ENCODE data around the gene DAND5. TPM values are rescaled to one million over a fixed set of nuclear protein-coding genes. Genes with fewer than 3 reads are reported as not detected.

Gene DAND5
- total and polyA plus RNA-seq, 10 of the 15 experiments (the other 5 are each of a cell fraction or from before 2014, with no cell fraction given) = 0.06 to 0.15 (median 0.12) TPM; not detected in 5

DNA sequence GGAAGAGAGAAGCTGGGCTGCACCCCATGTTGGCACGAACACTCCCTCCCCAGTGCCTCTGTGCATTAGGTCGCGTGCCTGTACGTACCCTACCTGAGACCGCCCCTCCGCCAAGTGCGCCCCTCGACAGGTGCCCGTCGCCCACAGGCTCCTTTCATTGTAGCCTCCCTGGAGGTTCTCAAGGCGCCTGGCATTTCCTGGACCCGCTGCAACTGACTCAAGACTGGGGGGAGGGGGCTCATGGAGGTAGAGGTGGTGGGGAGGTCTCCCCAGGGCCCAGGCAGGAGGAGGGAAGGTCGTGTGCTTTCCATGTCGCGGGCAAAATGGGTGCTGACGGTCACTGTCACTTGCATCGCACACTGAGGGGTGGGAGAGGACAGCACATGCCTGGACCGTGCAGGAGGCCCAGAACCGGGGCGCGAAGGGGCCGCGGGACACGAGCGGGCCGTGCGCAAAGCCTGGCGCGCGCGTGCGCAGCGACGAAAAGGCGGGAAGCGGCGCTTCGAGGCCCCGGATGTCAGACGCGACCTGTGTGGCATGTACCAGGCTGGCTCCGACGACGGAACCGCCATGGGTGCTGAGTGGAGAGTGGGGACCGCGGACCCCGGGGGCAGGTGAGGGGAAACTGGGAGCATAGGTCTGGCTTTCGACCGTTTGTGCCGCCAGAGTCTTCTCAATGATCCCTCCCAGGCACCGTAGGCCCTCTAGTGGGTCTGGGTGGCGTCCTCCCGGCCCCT lies 42.4 kb downstream of the DAND5 start:
- BruUV-seq (replicated peaks) = no TSS peak

More for the DNA sequence above, 42.4 kb downstream of the DAND5 start:
- ChIA-PET RAD21 (ENCODE audit: unreplicated experiment) (no interaction called here), POLR2A (no interaction called here), CTCF (no interaction called here), SMC1A (ENCODE audit: uncharacterized antibody, unreplicated experiment) (no interaction called here)
- Histone ChIP-seq H3K4me1 (ENCODE audit: control insufficient read depth, insufficient read depth, low read length) (peaks cover 6% of the 10 kb centered on the region; the same call in 1 of the 2 replicates), H3K27me3 (replicated peaks in 1 of 2; ENCODE audit: control insufficient read depth in 2 of 2, insufficient read depth in 2 of 2, low read length in 1 of 2) (peaks cover 15 to 30% of the 10 kb centered on the region in 2 experiments), H3K4me2 (ENCODE audit: control insufficient read depth, insufficient read depth) (no peak overlapping the region), H3K4me3 (no peak overlapping the region), H4K20me1 (ENCODE audit: control insufficient read depth, insufficient read depth) (no peaks in the 10 kb centered on the region), H3K79me2 (ENCODE audit: control insufficient read depth, insufficient read depth, low read length) (no peaks in the 10 kb centered on the region), H3K9ac (ENCODE audit: control insufficient read depth, insufficient read depth, low read length) (no peak overlapping the region), H2AFZ (ENCODE audit: control insufficient read depth, low read depth, low read length) (no peak overlapping the region), H3K27ac (ENCODE audit: control insufficient read depth, insufficient read depth) (no peak overlapping the region), H3K9me3 (replicated peaks; ENCODE audit: control insufficient read depth, insufficient read depth, low read length) (no peaks in the 10 kb centered on the region), H3K36me3 (ENCODE audit: control insufficient read depth in 2 of 2, insufficient read depth in 2 of 2, low read length in 1 of 2) (no peaks in the 10 kb centered on the region)
- TF ChIP-seq WRNIP1 (IDR thresholded peaks at IDR 0.05; ENCODE audit: borderline replicate concordance, low read depth, low read length) (no peak), STAT3 (IDR thresholded peaks at IDR 0.05; ENCODE audit: low read depth, low read length) (no peak), EZH2 (IDR thresholded peaks at IDR 0.05; ENCODE audit: borderline replicate concordance, control insufficient read depth, low read depth, low read length) (no peak), NFYB (IDR thresholded peaks at IDR 0.05; ENCODE audit: insufficient read depth, low read depth, low read length) (no peak), NBN (IDR thresholded peaks at IDR 0.05) (no peak), CHD4 (IDR thresholded peaks at IDR 0.05) (no peak), RELA (IDR thresholded peaks at IDR 0.05; ENCODE audit: borderline replicate concordance, partially characterized antibody) (no peak), TCF12 (IDR thresholded peaks at IDR 0.05; ENCODE audit: low read depth, low read length) (no peak)
- TF ChIP-seq, protein P1, sequence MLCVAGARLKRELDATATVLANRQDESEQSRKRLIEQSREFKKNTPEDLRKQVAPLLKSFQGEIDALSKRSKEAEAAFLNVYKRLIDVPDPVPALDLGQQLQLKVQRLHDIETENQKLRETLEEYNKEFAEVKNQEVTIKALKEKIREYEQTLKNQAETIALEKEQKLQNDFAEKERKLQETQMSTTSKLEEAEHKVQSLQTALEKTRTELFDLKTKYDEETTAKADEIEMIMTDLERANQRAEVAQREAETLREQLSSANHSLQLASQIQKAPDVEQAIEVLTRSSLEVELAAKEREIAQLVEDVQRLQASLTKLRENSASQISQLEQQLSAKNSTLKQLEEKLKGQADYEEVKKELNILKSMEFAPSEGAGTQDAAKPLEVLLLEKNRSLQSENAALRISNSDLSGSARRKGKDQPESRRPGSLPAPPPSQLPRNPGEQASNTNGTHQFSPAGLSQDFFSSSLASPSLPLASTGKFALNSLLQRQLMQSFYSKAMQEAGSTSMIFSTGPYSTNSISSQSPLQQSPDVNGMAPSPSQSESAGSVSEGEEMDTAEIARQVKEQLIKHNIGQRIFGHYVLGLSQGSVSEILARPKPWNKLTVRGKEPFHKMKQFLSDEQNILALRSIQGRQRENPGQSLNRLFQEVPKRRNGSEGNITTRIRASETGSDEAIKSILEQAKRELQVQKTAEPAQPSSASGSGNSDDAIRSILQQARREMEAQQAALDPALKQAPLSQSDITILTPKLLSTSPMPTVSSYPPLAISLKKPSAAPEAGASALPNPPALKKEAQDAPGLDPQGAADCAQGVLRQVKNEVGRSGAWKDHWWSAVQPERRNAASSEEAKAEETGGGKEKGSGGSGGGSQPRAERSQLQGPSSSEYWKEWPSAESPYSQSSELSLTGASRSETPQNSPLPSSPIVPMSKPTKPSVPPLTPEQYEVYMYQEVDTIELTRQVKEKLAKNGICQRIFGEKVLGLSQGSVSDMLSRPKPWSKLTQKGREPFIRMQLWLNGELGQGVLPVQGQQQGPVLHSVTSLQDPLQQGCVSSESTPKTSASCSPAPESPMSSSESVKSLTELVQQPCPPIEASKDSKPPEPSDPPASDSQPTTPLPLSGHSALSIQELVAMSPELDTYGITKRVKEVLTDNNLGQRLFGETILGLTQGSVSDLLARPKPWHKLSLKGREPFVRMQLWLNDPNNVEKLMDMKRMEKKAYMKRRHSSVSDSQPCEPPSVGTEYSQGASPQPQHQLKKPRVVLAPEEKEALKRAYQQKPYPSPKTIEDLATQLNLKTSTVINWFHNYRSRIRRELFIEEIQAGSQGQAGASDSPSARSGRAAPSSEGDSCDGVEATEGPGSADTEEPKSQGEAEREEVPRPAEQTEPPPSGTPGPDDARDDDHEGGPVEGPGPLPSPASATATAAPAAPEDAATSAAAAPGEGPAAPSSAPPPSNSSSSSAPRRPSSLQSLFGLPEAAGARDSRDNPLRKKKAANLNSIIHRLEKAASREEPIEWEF (IDR thresholded peaks at IDR 0.05; ENCODE audit: insufficient replicate concordance, low read depth, low read length) = no peak
- TF ChIP-seq, protein P2, sequence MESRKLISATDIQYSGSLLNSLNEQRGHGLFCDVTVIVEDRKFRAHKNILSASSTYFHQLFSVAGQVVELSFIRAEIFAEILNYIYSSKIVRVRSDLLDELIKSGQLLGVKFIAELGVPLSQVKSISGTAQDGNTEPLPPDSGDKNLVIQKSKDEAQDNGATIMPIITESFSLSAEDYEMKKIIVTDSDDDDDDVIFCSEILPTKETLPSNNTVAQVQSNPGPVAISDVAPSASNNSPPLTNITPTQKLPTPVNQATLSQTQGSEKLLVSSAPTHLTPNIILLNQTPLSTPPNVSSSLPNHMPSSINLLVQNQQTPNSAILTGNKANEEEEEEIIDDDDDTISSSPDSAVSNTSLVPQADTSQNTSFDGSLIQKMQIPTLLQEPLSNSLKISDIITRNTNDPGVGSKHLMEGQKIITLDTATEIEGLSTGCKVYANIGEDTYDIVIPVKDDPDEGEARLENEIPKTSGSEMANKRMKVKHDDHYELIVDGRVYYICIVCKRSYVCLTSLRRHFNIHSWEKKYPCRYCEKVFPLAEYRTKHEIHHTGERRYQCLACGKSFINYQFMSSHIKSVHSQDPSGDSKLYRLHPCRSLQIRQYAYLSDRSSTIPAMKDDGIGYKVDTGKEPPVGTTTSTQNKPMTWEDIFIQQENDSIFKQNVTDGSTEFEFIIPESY (IDR thresholded peaks at IDR 0.05) = no peak
- TF ChIP-seq, protein P3, sequence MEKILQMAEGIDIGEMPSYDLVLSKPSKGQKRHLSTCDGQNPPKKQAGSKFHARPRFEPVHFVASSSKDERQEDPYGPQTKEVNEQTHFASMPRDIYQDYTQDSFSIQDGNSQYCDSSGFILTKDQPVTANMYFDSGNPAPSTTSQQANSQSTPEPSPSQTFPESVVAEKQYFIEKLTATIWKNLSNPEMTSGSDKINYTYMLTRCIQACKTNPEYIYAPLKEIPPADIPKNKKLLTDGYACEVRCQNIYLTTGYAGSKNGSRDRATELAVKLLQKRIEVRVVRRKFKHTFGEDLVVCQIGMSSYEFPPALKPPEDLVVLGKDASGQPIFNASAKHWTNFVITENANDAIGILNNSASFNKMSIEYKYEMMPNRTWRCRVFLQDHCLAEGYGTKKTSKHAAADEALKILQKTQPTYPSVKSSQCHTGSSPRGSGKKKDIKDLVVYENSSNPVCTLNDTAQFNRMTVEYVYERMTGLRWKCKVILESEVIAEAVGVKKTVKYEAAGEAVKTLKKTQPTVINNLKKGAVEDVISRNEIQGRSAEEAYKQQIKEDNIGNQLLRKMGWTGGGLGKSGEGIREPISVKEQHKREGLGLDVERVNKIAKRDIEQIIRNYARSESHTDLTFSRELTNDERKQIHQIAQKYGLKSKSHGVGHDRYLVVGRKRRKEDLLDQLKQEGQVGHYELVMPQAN (conservative IDR thresholded peaks at IDR 0.05) = no peak
- TF ChIP-seq, protein P4, sequence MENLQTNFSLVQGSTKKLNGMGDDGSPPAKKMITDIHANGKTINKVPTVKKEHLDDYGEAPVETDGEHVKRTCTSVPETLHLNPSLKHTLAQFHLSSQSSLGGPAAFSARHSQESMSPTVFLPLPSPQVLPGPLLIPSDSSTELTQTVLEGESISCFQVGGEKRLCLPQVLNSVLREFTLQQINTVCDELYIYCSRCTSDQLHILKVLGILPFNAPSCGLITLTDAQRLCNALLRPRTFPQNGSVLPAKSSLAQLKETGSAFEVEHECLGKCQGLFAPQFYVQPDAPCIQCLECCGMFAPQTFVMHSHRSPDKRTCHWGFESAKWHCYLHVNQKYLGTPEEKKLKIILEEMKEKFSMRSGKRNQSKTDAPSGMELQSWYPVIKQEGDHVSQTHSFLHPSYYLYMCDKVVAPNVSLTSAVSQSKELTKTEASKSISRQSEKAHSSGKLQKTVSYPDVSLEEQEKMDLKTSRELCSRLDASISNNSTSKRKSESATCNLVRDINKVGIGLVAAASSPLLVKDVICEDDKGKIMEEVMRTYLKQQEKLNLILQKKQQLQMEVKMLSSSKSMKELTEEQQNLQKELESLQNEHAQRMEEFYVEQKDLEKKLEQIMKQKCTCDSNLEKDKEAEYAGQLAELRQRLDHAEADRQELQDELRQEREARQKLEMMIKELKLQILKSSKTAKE (IDR thresholded peaks at IDR 0.05; ENCODE audit: low read depth, poor library complexity, severe bottlenecking) = no peak
- WGBS (ENCODE audit: insufficient coverage, insufficient replicate concordance, low lambda C conversion rate, missing lambda C conversion rate) = 71% methylated on average over 54 of the region's 54 CpGs
- DNase-seq (ENCODE audit: low read depth, low spot score) (no peak), ATAC-seq (no peak), FAIRE-seq (no peak)
- in situ Hi-C loops (cut with MboI) = no loop called here
- intact Hi-C loops (cut with micrococcal nuclease; ENCODE audit: unreplicated experiment) = no loop called here

Measured in GM12878 (cell line).